K562 (cell line): ENCODE measurements around the gene NINJ2. TPM values are rescaled to one million over a fixed set of nuclear protein-coding genes. Genes with fewer than 3 reads are reported as not detected.

Source experiments
- ASH1L ChIP-seq: fragments of 450-650 bp; IDR thresholded peaks from 2 replicates; pipeline ENCODE4 v1.6.1; 2018; ENCODE audit warnings: borderline replicate concordance, mild to moderate bottlenecking, low read depth; ENCODE audit not compliant: partially characterized antibody
- CBX1 ChIP-seq: sonication (generic); IDR thresholded peaks from 2 replicates; pipeline ENCODE4 v1.6.1; 2016; ENCODE audit warnings: antibody characterized with exemption, low read depth, mild to moderate bottlenecking
- CTBP1 ChIP-seq: fragments of 450-650 bp; IDR thresholded peaks from 2 replicates; pipeline ENCODE4 v1.6.1; 2016; ENCODE audit warnings: borderline replicate concordance
- DPF2 ChIP-seq: fragments of 450-650 bp; IDR thresholded peaks from 2 replicates; pipeline ENCODE4 v1.6.1; 2016
- MAZ ChIP-seq, 2 experiments: fragments of 450-650 bp in 1 of 2; sonication (generic) in 1 of 2; formaldehyde crosslinking; IDR thresholded peaks in 1 of 2; conservative IDR thresholded peaks in 1 of 2; 2 replicates each; pipeline versions ENCODE4 v1.4.0 to v1.5.0; 2020; ENCODE audit warnings: mild to moderate bottlenecking in 1 of 2, missing genetic modification reagents in 1 of 2
- NR4A1 ChIP-seq, 2 experiments: fragments of 250-450 bp in 1 of 2; fragments of 450-650 bp in 1 of 2; sonication (Bioruptor Pico) in 1 of 2; IDR thresholded peaks; 2 replicates each; pipeline versions ENCODE4 v1.4.0 to v1.6.1; 2016 to 2020; ENCODE audit warnings: mild to moderate bottlenecking in 2 of 2, missing compliant biosample characterization in 1 of 2, missing genetic modification characterization in 1 of 2, moderate library complexity in 1 of 2
- PHF8 ChIP-seq: fragments of 200-600 bp; sonication (generic); IDR thresholded peaks from 2 replicates; pipeline ENCODE4 v1.6.1; 2012; ENCODE audit warnings: mixed run types, mild to moderate bottlenecking, inconsistent platforms, low read length, moderate library complexity, borderline replicate concordance
- POLR3G ChIP-seq: IDR thresholded peaks from 2 replicates; pipeline ENCODE4 v1.6.1; 2011; ENCODE audit not compliant: insufficient read length, insufficient replicate concordance; ENCODE audit errors: extremely low read depth
- PURB ChIP-seq: sonication (generic); formaldehyde crosslinking; IDR thresholded peaks from 2 replicates; pipeline ENCODE4 v1.9.0; 2021; ENCODE audit warnings: low read depth, mild to moderate bottlenecking, missing genetic modification reagents
- SIX5 ChIP-seq, 2 experiments: IDR thresholded peaks; 2 replicates each; pipeline ENCODE4 v1.6.1; 2011; ENCODE audit warnings: low read length in 2 of 2, borderline replicate concordance in 1 of 2, low read depth in 1 of 2, mild to moderate bottlenecking in 1 of 2, moderate library complexity in 1 of 2; ENCODE audit not compliant: insufficient read depth in 1 of 2
- ZC3H8 ChIP-seq: fragments of 450-650 bp; IDR thresholded peaks from 2 replicates; pipeline ENCODE4 v1.6.1; 2017
- ZNF561 ChIP-seq: fragments of 450-650 bp; formaldehyde crosslinking; conservative IDR thresholded peaks from 2 replicates; pipeline ENCODE4 v1.4.0; 2020; ENCODE audit warnings: mild to moderate bottlenecking, moderate library complexity
- ZNF76 ChIP-seq: fragments of 250-450 bp; sonication (Bioruptor Pico); IDR thresholded peaks from 2 replicates; pipeline ENCODE4 v1.4.0; 2020; ENCODE audit warnings: mild to moderate bottlenecking, moderate library complexity, borderline replicate concordance
- ZNF830 ChIP-seq: fragments of 250-450 bp; sonication (Bioruptor Pico); IDR thresholded peaks from 2 replicates; pipeline ENCODE4 v1.5.0; 2021; ENCODE audit warnings: mild to moderate bottlenecking
- polyA plus RNA-seq, 8 experiments: library from polyadenylated mRNA; depleted of rRNA in 4 of 8; stranded (reverse) in 5 of 8; unstranded in 3 of 8; fragments of >200 nt; fragmentation: Nextera tagmentation in 2 of 8; fragmentation: Illumina TruSeq in 1 of 8; extraction: Ambion mirVana in 2 of 8; extraction: Trizol in 1 of 8; gene quantifications; 2 replicates each; pipeline versions ENCODE4 v1.2.1 to v1.2.3, GENCODE V29; 2011 to 2014; ENCODE audit warnings: inconsistent platforms in 1 of 8, missing spikeins in 1 of 8
- total RNA-seq, 7 experiments: library from RNA; depleted of rRNA in 6 of 7; stranded (reverse); fragments of >200 nt in 6 of 7; fragmentation: Illumina TruSeq in 2 of 7; extraction: Trizol in 2 of 7; gene quantifications; 2 replicates each; pipeline versions ENCODE4 v1.2.1 to v1.2.3, GENCODE V29; 2011 to 2021; ENCODE audit warnings: low replicate concordance in 1 of 7
- TF ChIP-seq, protein P1 (sequence below): sonication (generic); formaldehyde crosslinking; IDR thresholded peaks from 2 replicates; pipeline ENCODE4 v1.8.0; 2023; ENCODE audit warnings: missing genetic modification reagents, mild to moderate bottlenecking, borderline replicate concordance
- TF ChIP-seq, protein P2 (sequence below): sonication (generic); IDR thresholded peaks from 2 replicates; pipeline ENCODE4 v1.6.1; 2016
- TF ChIP-seq, protein P3 (sequence below): sonication (generic); formaldehyde crosslinking; IDR thresholded peaks from 2 replicates; pipeline ENCODE4 v1.8.0; 2022; ENCODE audit warnings: missing genetic modification reagents, mild to moderate bottlenecking, borderline replicate concordance
- TF ChIP-seq, protein P4 (sequence below): sonication (generic); formaldehyde crosslinking; IDR thresholded peaks from 2 replicates; pipeline ENCODE4 v1.8.0; 2022; ENCODE audit warnings: mild to moderate bottlenecking, missing genetic modification reagents

NINJ2 gene
- total and polyA plus RNA-seq, 9 of the 15 experiments (the other 6 are each of a cell fraction or from before 2014, with no cell fraction given), result 2.6 to 16.0 (median 4.5) TPM

DNA sequence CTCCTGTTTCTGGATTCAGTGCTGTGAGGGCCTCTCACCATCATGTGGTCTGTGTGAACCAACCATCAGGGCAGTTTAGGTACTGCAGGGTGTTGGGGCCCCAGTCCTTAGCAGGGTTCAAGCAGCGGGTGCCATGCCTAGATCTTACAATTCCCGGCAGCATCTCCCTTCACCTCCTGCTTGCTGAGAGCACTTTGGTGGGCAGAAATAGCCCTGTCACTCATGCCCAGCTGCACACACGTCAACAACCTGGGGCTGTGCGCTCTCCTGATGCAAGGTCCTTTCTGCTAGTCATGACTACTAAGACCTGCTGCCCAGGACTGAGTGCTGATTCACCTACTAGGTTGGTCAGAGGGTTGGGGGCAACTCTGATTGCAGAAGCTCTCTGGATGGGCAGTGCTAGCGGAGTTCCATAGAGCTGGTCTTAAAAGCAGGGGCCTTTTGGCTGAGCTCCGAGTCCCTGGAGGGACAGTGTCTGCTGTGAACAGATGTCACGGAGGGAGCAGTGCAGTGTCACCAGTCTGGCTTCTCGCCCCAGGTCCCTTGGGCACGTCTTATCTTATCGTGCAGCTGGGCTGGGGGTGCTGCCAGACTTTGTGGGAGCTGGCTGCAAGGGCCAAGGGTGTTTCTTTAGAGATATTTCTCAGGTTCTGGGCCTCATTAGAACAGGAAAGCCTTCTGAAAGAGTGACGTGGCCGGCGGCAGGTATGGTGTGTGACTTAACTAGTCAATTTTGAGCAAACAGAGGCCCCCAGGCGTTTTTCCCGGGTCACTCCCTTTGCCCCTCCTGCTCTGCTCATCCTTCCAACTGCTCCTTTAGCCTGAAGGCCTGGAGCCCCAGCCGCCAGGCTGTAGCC lies 71.8 kb downstream of the NINJ2 start (continued):
- TF ChIP-seq, protein P1, sequence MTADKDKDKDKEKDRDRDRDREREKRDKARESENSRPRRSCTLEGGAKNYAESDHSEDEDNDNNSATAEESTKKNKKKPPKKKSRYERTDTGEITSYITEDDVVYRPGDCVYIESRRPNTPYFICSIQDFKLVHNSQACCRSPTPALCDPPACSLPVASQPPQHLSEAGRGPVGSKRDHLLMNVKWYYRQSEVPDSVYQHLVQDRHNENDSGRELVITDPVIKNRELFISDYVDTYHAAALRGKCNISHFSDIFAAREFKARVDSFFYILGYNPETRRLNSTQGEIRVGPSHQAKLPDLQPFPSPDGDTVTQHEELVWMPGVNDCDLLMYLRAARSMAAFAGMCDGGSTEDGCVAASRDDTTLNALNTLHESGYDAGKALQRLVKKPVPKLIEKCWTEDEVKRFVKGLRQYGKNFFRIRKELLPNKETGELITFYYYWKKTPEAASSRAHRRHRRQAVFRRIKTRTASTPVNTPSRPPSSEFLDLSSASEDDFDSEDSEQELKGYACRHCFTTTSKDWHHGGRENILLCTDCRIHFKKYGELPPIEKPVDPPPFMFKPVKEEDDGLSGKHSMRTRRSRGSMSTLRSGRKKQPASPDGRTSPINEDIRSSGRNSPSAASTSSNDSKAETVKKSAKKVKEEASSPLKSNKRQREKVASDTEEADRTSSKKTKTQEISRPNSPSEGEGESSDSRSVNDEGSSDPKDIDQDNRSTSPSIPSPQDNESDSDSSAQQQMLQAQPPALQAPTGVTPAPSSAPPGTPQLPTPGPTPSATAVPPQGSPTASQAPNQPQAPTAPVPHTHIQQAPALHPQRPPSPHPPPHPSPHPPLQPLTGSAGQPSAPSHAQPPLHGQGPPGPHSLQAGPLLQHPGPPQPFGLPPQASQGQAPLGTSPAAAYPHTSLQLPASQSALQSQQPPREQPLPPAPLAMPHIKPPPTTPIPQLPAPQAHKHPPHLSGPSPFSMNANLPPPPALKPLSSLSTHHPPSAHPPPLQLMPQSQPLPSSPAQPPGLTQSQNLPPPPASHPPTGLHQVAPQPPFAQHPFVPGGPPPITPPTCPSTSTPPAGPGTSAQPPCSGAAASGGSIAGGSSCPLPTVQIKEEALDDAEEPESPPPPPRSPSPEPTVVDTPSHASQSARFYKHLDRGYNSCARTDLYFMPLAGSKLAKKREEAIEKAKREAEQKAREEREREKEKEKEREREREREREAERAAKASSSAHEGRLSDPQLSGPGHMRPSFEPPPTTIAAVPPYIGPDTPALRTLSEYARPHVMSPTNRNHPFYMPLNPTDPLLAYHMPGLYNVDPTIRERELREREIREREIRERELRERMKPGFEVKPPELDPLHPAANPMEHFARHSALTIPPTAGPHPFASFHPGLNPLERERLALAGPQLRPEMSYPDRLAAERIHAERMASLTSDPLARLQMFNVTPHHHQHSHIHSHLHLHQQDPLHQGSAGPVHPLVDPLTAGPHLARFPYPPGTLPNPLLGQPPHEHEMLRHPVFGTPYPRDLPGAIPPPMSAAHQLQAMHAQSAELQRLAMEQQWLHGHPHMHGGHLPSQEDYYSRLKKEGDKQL (CRISPR knock-in tag), result no peak
- TF ChIP-seq, protein P2, sequence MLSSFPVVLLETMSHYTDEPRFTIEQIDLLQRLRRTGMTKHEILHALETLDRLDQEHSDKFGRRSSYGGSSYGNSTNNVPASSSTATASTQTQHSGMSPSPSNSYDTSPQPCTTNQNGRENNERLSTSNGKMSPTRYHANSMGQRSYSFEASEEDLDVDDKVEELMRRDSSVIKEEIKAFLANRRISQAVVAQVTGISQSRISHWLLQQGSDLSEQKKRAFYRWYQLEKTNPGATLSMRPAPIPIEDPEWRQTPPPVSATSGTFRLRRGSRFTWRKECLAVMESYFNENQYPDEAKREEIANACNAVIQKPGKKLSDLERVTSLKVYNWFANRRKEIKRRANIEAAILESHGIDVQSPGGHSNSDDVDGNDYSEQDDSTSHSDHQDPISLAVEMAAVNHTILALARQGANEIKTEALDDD, result peak; percentile 92
- TF ChIP-seq, protein P3, sequence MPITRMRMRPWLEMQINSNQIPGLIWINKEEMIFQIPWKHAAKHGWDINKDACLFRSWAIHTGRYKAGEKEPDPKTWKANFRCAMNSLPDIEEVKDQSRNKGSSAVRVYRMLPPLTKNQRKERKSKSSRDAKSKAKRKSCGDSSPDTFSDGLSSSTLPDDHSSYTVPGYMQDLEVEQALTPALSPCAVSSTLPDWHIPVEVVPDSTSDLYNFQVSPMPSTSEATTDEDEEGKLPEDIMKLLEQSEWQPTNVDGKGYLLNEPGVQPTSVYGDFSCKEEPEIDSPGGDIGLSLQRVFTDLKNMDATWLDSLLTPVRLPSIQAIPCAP (CRISPR knock-in tag), result no peak
- peak in 1 of 2 experiments; percentile 71; a peak in 2 of 4 replicates for TF ChIP-seq MAZ (CRISPR knock-in tag; conservative IDR thresholded peaks at IDR 0.05 in 1 of 2, IDR thresholded peaks at IDR 0.05 in 1 of 2)
- TF ChIP-seq POLR3G, result no peak
- TF ChIP-seq ZC3H8, result no peak
- no peak for TF ChIP-seq SIX5 (IDR thresholded peaks at IDR 0.05; ENCODE audit: borderline replicate concordance in 1 of 2, insufficient read depth in 1 of 2, low read depth in 1 of 2, low read length in 2 of 2)
- TF ChIP-seq PHF8, result no peak; the same call in 1 of the 2 replicates
- TF ChIP-seq ZNF830 (CRISPR knock-in tag), result no peak
- no peak for TF ChIP-seq NR4A1 (CRISPR knock-in tag; IDR thresholded peaks at IDR 0.05)
- TF ChIP-seq NR4A1 (tag; IDR thresholded peaks at IDR 0.05), result peak; percentile 68; the same call in 1 of the 2 replicates
- no peak for TF ChIP-seq ZNF76
- no peak for TF ChIP-seq ASH1L
- no peak; the same call in 1 of the 2 replicates for TF ChIP-seq CBX1
- TF ChIP-seq CTBP1, result peak; percentile 81; the same call in 1 of the 2 replicates
- TF ChIP-seq, protein P4, sequence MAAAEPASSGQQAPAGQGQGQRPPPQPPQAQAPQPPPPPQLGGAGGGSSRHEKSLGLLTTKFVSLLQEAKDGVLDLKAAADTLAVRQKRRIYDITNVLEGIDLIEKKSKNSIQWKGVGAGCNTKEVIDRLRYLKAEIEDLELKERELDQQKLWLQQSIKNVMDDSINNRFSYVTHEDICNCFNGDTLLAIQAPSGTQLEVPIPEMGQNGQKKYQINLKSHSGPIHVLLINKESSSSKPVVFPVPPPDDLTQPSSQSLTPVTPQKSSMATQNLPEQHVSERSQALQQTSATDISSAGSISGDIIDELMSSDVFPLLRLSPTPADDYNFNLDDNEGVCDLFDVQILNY, result no peak
- TF ChIP-seq DPF2, result peak; percentile 97
- TF ChIP-seq PURB (CRISPR knock-in tag), result no peak
- no peak for TF ChIP-seq ZNF561 (CRISPR knock-in tag)
